GM23248 (cell line): ENCODE measurements around the gene TMED8. TPM values are rescaled to one million over a fixed set of nuclear protein-coding genes. Genes with fewer than 3 reads are reported as not detected.

Experiments
- DNase-seq: peaks from one replicate; pipeline ENCODE4 v3.0.0-alpha.2; 2015
- H2AFZ ChIP-seq: fragments of 200-600 bp; sonication (generic); 2 replicates; pipeline ENCODE4 v1.6.1; 2016; ENCODE audit warnings: antibody characterized with exemption
- H3F3A ChIP-seq: fragments of 200-600 bp; sonication (generic); 2 replicates; pipeline ENCODE4 v1.6.1; 2016; ENCODE audit warnings: mild to moderate bottlenecking, antibody characterized with exemption, mixed run types; ENCODE audit not compliant: insufficient read depth
- H3K27ac ChIP-seq: fragments of 200-600 bp; sonication (generic); 2 replicates; pipeline ENCODE4 v1.5.1; 2016; ENCODE audit warnings: mild to moderate bottlenecking
- H3K27me3 ChIP-seq: fragments of 200-600 bp; sonication (generic); replicated peaks from 2 replicates; pipeline ENCODE4 v1.6.1; 2016; ENCODE audit warnings: mild to moderate bottlenecking; ENCODE audit not compliant: insufficient read depth
- H3K36me3 ChIP-seq: fragments of 200-600 bp; sonication (generic); 2 replicates; pipeline ENCODE4 v1.6.1; 2016; ENCODE audit warnings: low read depth, mild to moderate bottlenecking
- H3K4me1 ChIP-seq: fragments of 200-600 bp; sonication (generic); 2 replicates; pipeline ENCODE4 v1.6.1; 2016; ENCODE audit warnings: mild to moderate bottlenecking; ENCODE audit not compliant: insufficient read depth
- H3K4me2 ChIP-seq: fragments of 200-600 bp; sonication (generic); one replicate; pipeline ENCODE4 v1.6.1; 2016; ENCODE audit warnings: mild to moderate bottlenecking; ENCODE audit not compliant: unreplicated experiment
- H3K4me3 ChIP-seq: fragments of 200-600 bp; sonication (generic); 2 replicates; pipeline ENCODE4 v1.5.1; 2016; ENCODE audit warnings: mild to moderate bottlenecking
- H3K79me2 ChIP-seq: fragments of 200-600 bp; sonication (generic); 2 replicates; pipeline ENCODE4 v1.6.1; 2016; ENCODE audit warnings: mild to moderate bottlenecking; ENCODE audit not compliant: insufficient read depth
- H3K9ac ChIP-seq: fragments of 200-600 bp; sonication (generic); 2 replicates; pipeline ENCODE4 v1.6.1; 2016; ENCODE audit warnings: mild to moderate bottlenecking
- H3K9me2 ChIP-seq: fragments of 200-600 bp; sonication (generic); 2 replicates; pipeline ENCODE4 v1.6.1; 2016; ENCODE audit warnings: mixed run types, mild to moderate bottlenecking, moderate library complexity; ENCODE audit not compliant: insufficient read depth
- H3K9me3 ChIP-seq: fragments of 200-600 bp; sonication (generic); one replicate; pipeline ENCODE4 v1.6.1; 2017; ENCODE audit warnings: low read depth
- H4K20me1 ChIP-seq: fragments of 200-600 bp; sonication (generic); 2 replicates; pipeline ENCODE4 v1.6.0; 2016; ENCODE audit not compliant: insufficient read depth
- EZH2 ChIP-seq: fragments of 200-600 bp; sonication (generic); IDR thresholded peaks from 2 replicates; pipeline ENCODE4 v1.6.1; 2018; ENCODE audit warnings: antibody characterized with exemption, mild to moderate bottlenecking; ENCODE audit not compliant: insufficient read depth, poor library complexity, severe bottlenecking
- EZH2phosphoT487 ChIP-seq: fragments of 200-600 bp; sonication (generic); IDR thresholded peaks from 2 replicates; pipeline ENCODE4 v1.6.1; 2018; ENCODE audit warnings: antibody characterized with exemption, moderate library complexity, mild to moderate bottlenecking, low read depth; ENCODE audit not compliant: insufficient read depth
- WGBS, 2 experiments: methylation state at CpG; one replicate each; pipeline ENCODE4 v1.1.6; 2015 to 2017; ENCODE audit warnings: low lambda C conversion rate in 2 of 2, low coverage in 1 of 2; ENCODE audit errors: missing lambda C conversion rate in 2 of 2; 5-methylcytosine and 5-hydroxymethylcytosine counted together
- in situ Hi-C: fragments of 300-500 bp; cut with MboI; formaldehyde crosslinking; loops from 2 replicates; pipeline ENCODE4 v1.15.0; 2020
- polyA plus RNA-seq: library from polyadenylated mRNA; unstranded; fragments of >200 nt; fragmentation: Nextera tagmentation; extraction: Ambion mirVana; gene quantifications from 2 replicates; pipeline ENCODE4 v1.2.1, GENCODE V29; 2016
- total RNA-seq: library from RNA; depleted of rRNA; stranded (reverse); fragments of >200 nt; shearing (Covaris generic); gene quantifications from 2 replicates; pipeline ENCODE4 v1.2.3, GENCODE V29; 2014

Gene TMED8
- total and polyA plus RNA-seq, 2 experiments from 2014 or later: 3.2 to 7.5 TPM

DNA sequence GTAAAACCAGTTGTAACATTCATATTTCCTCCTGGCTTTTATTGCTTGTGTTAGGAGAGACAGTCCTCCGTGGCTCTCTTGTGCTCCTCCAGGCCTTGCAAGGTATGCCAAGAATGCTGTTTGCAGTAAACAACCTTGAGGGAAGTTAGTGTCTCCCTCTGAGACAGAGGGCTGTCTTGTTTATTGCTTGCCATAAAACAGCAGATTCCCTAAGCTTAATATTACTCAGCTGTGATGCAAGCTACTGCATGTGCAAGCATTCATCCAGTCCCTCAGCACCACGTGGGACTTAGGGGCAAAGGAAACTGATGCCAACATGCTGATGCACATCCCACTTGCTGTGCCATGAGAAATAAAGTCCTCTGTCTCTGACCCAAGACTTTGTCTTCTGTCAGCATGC, 62.9 kb downstream of the TMED8 start:
- Histone ChIP-seq H3K9me3 (no peaks in the 10 kb centered on the region), H3K36me3 (no peaks in the 10 kb centered on the region), H3K4me1 (peaks cover 29% of the 10 kb centered on the region), H3K4me2 (peak overlapping the region; percentile 46), H3K27me3 (no peaks in the 10 kb centered on the region), H3K9ac (peak overlapping the region; percentile 52), H4K20me1 (no peaks in the 10 kb centered on the region), H2AFZ (no peak overlapping the region), H3K27ac (peak overlapping the region; percentile 67), H3K79me2 (peaks cover 59% of the 10 kb centered on the region), H3K4me3 (no peak overlapping the region), H3K9me2 (no peaks in the 10 kb centered on the region), H3F3A (peaks cover 23% of the 10 kb centered on the region)
- WGBS, 2 experiments: 0% methylated on average over 2 of the region's 2 CpGs
- in situ Hi-C loops: no loop called here
- peak; percentile 96 for DNase-seq
- TF ChIP-seq EZH2: no peak
- no peak for TF ChIP-seq EZH2phosphoT487

DNA sequence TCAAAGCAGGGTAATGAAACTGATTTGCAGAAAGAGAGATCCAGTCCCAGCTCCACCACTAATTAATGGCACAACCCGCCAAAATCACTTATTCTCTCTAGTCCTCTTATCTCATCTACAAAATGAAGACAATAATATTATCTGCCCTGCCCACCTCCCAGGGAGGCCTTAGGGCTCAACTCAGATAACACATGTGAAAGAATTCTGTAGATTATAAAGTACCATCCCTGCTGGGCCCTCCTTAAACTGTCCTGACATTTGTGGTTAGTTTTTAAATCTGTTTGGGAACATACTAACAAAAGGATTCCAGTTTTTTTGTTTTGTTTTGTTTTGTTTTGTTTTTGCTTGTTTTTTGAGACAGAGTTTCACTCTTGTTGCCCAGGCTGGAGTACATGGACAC, 63.5 kb downstream of the TMED8 start:
- Histone ChIP-seq H3K9me2 (no peaks in the 10 kb centered on the region), H3K27me3 (no peaks in the 10 kb centered on the region), H4K20me1 (no peaks in the 10 kb centered on the region), H3K4me1 (peaks cover 29% of the 10 kb centered on the region), H3F3A (peaks cover 23% of the 10 kb centered on the region), H3K4me3 (no peak overlapping the region), H3K36me3 (no peaks in the 10 kb centered on the region), H3K27ac (peak overlapping the region; percentile 67), H3K4me2 (peak overlapping the region; percentile 46), H3K9ac (peak overlapping the region; percentile 52), H2AFZ (no peak overlapping the region), H3K9me3 (no peaks in the 10 kb centered on the region), H3K79me2 (peaks cover 53% of the 10 kb centered on the region)
- no peak for DNase-seq
- 88 to 100% methylated on average over 1 of the region's 1 CpG for WGBS, 2 experiments
- in situ Hi-C loops: no loop called here
- TF ChIP-seq EZH2 (no peak), EZH2phosphoT487 (no peak)

DNA sequence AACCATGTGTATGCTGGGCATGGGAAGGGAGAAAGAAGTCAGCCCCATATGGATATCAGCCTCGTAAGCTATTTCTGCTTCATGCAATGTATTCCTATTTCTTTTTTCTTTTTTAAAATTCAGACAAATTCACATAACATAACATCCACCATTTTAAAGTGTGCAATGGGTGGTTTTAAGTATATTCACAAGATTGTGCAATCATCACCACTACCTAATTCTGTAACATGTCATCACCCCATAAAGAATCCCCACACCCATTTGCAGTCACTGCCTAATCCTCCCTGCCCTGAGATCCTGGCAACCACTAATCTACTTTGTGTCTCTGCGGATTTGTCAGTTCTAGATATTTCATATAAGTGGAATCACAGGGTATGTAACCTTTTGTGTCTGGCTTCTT, 65.7 kb downstream of the TMED8 start:
- 0 out of 2 replicates have a peak overlapping the region, but pooled peaks have one; percentile 2 for H3K27ac ChIP-seq
- no peaks in the 10 kb centered on the region for H3K9me3 ChIP-seq
- H3K27me3 ChIP-seq: no peaks in the 10 kb centered on the region
- peaks cover 43% of the 10 kb centered on the region for H3K4me1 ChIP-seq
- no peaks in the 10 kb centered on the region for H3K9me2 ChIP-seq
- no peaks in the 10 kb centered on the region for H4K20me1 ChIP-seq
- in situ Hi-C loops: no loop called here
- H3K4me2 ChIP-seq: peak overlapping the region; percentile 20
- H3K79me2 ChIP-seq: peaks cover 36% of the 10 kb centered on the region
- no peaks in the 10 kb centered on the region for H3K36me3 ChIP-seq
- no peak overlapping the region for H3K4me3 ChIP-seq
- no peak overlapping the region for H3K9ac ChIP-seq
- H3F3A ChIP-seq: peaks cover 36% of the 10 kb centered on the region
- peak; percentile 77 for DNase-seq
- H2AFZ ChIP-seq: no peak overlapping the region
- 71 to 77% methylated on average over 2 of the region's 2 CpGs for WGBS, 2 experiments
- TF ChIP-seq EZH2phosphoT487 (0 out of 2 replicates have a peak, but pooled peaks have one; percentile 63), EZH2 (no peak)

DNA sequence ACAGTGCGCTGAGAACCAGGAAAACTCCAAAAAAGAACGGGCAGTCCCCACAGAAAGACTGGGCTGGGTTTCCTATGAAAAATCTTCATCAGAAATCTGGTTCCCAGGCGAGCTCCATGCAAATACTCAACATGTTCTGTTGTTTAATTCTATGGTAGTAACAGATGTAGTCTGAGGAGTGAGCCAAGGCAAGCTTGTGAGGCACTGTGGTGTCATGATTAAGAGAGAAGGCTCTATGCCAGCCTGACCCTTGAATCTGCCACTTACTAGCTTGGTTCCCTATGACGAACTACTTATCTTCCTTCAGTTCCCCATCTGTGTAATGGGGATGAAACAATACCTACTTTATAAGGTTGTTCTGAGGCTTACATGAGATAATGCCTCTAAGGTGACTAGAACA, 66.9 kb downstream of the TMED8 start:
- in situ Hi-C loops: no loop called here
- H3K9ac ChIP-seq: no peak overlapping the region
- peak; percentile 78 for DNase-seq
- no peaks in the 10 kb centered on the region for H4K20me1 ChIP-seq
- peaks cover 29% of the 10 kb centered on the region for H3K79me2 ChIP-seq
- 0 out of 2 replicates have a peak overlapping the region, but pooled peaks have one; percentile 9 for H3K27ac ChIP-seq
- 53 to 54% methylated on average over 4 of the region's 4 CpGs for WGBS, 2 experiments
- H3K4me3 ChIP-seq: no peak overlapping the region
- peaks cover 46% of the 10 kb centered on the region for H3K4me1 ChIP-seq
- H3K36me3 ChIP-seq: no peaks in the 10 kb centered on the region
- H3K9me2 ChIP-seq: no peaks in the 10 kb centered on the region
- H3K27me3 ChIP-seq: no peaks in the 10 kb centered on the region
- peaks cover 40% of the 10 kb centered on the region for H3F3A ChIP-seq
- H2AFZ ChIP-seq: no peak overlapping the region
- H3K4me2 ChIP-seq: no peak overlapping the region
- TF ChIP-seq EZH2phosphoT487: no peak
- TF ChIP-seq EZH2: no peak
- H3K9me3 ChIP-seq: no peaks in the 10 kb centered on the region

DNA sequence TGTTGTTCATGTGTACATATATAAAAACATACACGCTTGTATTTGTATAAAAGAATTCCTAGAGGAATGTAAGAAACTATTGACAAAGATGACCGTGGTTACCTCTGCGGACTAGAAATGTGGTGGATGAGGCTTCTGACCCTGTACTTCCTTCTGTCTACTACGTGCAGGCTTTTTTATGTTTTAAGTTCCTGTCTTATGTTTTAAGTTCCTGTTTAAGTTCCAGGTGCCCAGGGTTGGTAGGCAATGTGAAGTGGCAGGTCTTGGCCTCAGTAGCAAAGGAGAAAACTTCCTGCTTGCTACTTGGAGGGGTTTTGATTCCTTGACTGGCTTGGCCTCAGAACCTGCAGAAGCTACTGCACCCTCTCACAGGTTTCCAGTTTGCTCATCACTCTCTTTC, 67.8 kb downstream of the TMED8 start:
- H3K79me2 ChIP-seq: peaks cover 29% of the 10 kb centered on the region
- DNase-seq: no peak
- WGBS, 2 experiments: 96 to 97% methylated on average over 4 of the region's 4 CpGs
- no peaks in the 10 kb centered on the region for H3K9me3 ChIP-seq
- in situ Hi-C loops: no loop called here
- H3F3A ChIP-seq: peaks cover 39% of the 10 kb centered on the region
- peaks cover 47% of the 10 kb centered on the region for H3K4me1 ChIP-seq
- no peak overlapping the region for H3K4me3 ChIP-seq
- TF ChIP-seq EZH2phosphoT487: no peak
- TF ChIP-seq EZH2: no peak
- no peaks in the 10 kb centered on the region for H4K20me1 ChIP-seq
- no peaks in the 10 kb centered on the region for H3K9me2 ChIP-seq
- no peak overlapping the region for H2AFZ ChIP-seq
- H3K36me3 ChIP-seq: no peaks in the 10 kb centered on the region
- H3K9ac ChIP-seq: no peak overlapping the region
- no peak overlapping the region for H3K4me2 ChIP-seq
- H3K27me3 ChIP-seq: no peaks in the 10 kb centered on the region
- no peak overlapping the region for H3K27ac ChIP-seq
